ENCODE measurements around the gene DERL2. TPM values are rescaled to one million over a fixed set of nuclear protein-coding genes. Genes with fewer than 3 reads are reported as not detected.
A peak's percentile ranks its signal among the peaks of the same experiment; 100 is the strongest.

DERL2 gene
- total and polyA plus RNA-seq, 2 experiments from 2014 or later = 65.0 to 113 TPM

DNA sequence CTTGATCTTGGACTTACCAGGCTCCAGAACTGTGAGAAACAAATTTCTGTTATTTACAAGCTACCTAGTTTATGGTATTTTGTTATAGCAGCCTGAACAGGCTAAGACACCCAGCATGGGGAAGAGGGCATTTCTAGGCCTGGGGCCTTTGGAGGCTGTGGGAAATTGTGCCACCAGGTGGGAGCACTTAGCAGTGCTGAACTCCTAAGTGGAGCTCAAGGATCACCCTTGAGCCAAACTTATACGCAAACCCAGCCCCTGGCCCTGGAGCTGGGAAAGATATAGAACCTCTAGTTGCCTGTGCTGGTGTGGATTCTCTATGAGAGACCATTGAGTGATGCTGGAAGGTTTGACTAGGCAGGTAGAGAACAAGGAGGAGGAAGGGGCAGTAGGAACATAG is 36.5 kb upstream of the DERL2 start:
- TF ChIP-seq, protein P1, sequence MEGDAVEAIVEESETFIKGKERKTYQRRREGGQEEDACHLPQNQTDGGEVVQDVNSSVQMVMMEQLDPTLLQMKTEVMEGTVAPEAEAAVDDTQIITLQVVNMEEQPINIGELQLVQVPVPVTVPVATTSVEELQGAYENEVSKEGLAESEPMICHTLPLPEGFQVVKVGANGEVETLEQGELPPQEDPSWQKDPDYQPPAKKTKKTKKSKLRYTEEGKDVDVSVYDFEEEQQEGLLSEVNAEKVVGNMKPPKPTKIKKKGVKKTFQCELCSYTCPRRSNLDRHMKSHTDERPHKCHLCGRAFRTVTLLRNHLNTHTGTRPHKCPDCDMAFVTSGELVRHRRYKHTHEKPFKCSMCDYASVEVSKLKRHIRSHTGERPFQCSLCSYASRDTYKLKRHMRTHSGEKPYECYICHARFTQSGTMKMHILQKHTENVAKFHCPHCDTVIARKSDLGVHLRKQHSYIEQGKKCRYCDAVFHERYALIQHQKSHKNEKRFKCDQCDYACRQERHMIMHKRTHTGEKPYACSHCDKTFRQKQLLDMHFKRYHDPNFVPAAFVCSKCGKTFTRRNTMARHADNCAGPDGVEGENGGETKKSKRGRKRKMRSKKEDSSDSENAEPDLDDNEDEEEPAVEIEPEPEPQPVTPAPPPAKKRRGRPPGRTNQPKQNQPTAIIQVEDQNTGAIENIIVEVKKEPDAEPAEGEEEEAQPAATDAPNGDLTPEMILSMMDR (conservative IDR thresholded peaks at IDR 0.05; ENCODE audit: low read depth in 2 of 2) = peak in 1 of 2 experiments; percentile 45; a peak in 2 of 4 replicates
- TF ChIP-seq, protein P2, sequence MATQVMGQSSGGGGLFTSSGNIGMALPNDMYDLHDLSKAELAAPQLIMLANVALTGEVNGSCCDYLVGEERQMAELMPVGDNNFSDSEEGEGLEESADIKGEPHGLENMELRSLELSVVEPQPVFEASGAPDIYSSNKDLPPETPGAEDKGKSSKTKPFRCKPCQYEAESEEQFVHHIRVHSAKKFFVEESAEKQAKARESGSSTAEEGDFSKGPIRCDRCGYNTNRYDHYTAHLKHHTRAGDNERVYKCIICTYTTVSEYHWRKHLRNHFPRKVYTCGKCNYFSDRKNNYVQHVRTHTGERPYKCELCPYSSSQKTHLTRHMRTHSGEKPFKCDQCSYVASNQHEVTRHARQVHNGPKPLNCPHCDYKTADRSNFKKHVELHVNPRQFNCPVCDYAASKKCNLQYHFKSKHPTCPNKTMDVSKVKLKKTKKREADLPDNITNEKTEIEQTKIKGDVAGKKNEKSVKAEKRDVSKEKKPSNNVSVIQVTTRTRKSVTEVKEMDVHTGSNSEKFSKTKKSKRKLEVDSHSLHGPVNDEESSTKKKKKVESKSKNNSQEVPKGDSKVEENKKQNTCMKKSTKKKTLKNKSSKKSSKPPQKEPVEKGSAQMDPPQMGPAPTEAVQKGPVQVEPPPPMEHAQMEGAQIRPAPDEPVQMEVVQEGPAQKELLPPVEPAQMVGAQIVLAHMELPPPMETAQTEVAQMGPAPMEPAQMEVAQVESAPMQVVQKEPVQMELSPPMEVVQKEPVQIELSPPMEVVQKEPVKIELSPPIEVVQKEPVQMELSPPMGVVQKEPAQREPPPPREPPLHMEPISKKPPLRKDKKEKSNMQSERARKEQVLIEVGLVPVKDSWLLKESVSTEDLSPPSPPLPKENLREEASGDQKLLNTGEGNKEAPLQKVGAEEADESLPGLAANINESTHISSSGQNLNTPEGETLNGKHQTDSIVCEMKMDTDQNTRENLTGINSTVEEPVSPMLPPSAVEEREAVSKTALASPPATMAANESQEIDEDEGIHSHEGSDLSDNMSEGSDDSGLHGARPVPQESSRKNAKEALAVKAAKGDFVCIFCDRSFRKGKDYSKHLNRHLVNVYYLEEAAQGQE (IDR thresholded peaks at IDR 0.05; ENCODE audit: unreplicated experiment) = no peak
- no peak for TF ChIP-seq NANOG (IDR thresholded peaks at IDR 0.05; ENCODE audit: borderline replicate concordance)
- no peaks in the 10 kb centered on the region for H3K36me3 ChIP-seq (ENCODE audit: insufficient read depth)
- H3K27me3 ChIP-seq (ENCODE audit: insufficient read depth) = no peaks in the 10 kb centered on the region
- no peaks in the 10 kb centered on the region for H4K20me1 ChIP-seq (replicated peaks; ENCODE audit: insufficient read depth)
- H3K4me1 ChIP-seq (ENCODE audit: insufficient read depth) = no peaks in the 10 kb centered on the region
- Mint-ChIP-seq H3K27me3 (ENCODE audit: insufficient read depth, low read depth, poor library complexity) (peaks cover 3% of the 10 kb centered on the region), H3K4me1 (no peaks in the 10 kb centered on the region), H3K27ac (no peak overlapping the region), H3K4me3 (no peak overlapping the region), H3K9me3 (no peaks in the 10 kb centered on the region), H3K36me3 (ENCODE audit: low read depth) (no peaks in the 10 kb centered on the region)
- no peak overlapping the region for H3K4me2 ChIP-seq
- ATAC-seq (peak; percentile 64), DNase-seq (ENCODE audit: low spot score) (no peak)
- H3K27ac ChIP-seq (ENCODE audit: low read depth) = no peak overlapping the region
- no peaks in the 10 kb centered on the region for H3K9me2 ChIP-seq (ENCODE audit: insufficient read depth)
- H3K4me3 ChIP-seq = no peak overlapping the region
- H2AFZ ChIP-seq = no peak overlapping the region
- no peaks in the 10 kb centered on the region for H3K79me2 ChIP-seq (replicated peaks; ENCODE audit: insufficient read depth)
- H3F3A ChIP-seq (replicated peaks; ENCODE audit: low read depth) = no peaks in the 10 kb centered on the region

DNA sequence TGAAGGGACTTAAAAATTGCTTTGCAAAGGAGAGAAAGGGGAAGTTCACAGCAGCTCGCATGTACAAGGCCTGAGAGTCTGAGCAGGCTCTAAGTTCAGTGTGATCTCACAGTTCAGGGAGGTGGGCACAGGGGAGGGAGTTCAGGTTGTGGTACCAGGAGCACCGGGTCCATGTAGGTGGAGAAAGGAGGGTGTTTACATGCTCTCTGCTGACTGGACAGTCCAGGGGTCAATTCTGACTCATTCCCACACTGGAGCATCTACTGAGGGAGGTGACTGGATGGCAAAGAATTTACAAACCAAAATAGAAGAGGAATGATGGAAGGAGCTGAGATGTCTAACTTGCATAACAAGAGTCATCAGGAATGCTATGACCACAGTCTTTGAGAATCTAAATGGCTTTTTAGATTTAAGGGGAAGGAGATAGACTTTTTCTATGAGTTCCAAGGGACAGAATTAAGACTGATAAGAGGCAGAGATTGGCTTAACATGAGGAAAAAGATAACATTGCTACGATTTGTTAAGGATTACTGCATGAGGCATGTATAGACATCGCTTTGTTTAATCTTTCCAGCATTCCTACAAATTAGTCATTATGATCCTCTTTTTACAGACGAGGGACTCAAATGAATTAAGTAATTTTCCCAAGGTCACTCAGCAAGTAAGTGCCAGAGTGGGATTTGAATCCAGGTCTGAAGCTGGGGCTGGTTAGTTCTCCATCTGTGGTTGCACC is 30.2 kb upstream of the DERL2 start:
- Histone ChIP-seq H2AFZ (no peak overlapping the region), H3K79me2 (replicated peaks; ENCODE audit: insufficient read depth) (no peaks in the 10 kb centered on the region), H3K9me2 (ENCODE audit: insufficient read depth) (0 out of 2 replicates have a peak, but pooled peaks cover 3% of the 10 kb centered on the region), H3F3A (replicated peaks; ENCODE audit: low read depth) (no peaks in the 10 kb centered on the region), H3K4me1 (ENCODE audit: insufficient read depth) (peaks cover 4% of the 10 kb centered on the region), H3K27me3 (ENCODE audit: insufficient read depth) (no peaks in the 10 kb centered on the region), H3K4me2 (no peak overlapping the region), H3K36me3 (ENCODE audit: insufficient read depth) (no peaks in the 10 kb centered on the region), H3K4me3 (no peak overlapping the region), H3K27ac (ENCODE audit: low read depth) (no peak overlapping the region), H4K20me1 (replicated peaks; ENCODE audit: insufficient read depth) (no peaks in the 10 kb centered on the region)
- DNase-seq (ENCODE audit: low spot score) (no peak), ATAC-seq (no peak)
- Mint-ChIP-seq H3K27me3 (ENCODE audit: insufficient read depth, low read depth, poor library complexity) (peaks cover 3% of the 10 kb centered on the region), H3K9me3 (no peaks in the 10 kb centered on the region), H3K36me3 (ENCODE audit: low read depth) (no peaks in the 10 kb centered on the region), H3K27ac (no peak overlapping the region), H3K4me1 (peaks cover 5% of the 10 kb centered on the region), H3K4me3 (no peak overlapping the region)
- TF ChIP-seq ZNF114 (CRISPR knock-in tag; IDR thresholded peaks at IDR 0.05) = no peak
- TF ChIP-seq, protein P1 (conservative IDR thresholded peaks at IDR 0.05; ENCODE audit: low read depth in 2 of 2) = no peak
- TF ChIP-seq STAT1 (IDR thresholded peaks at IDR 0.05; ENCODE audit: unreplicated experiment) = no peak
- no peak for TF ChIP-seq CREB1 (CRISPR knock-in tag; IDR thresholded peaks at IDR 0.05; ENCODE audit: low read depth)

Data from GM23338 (cell line).